SH-SY5Y (cell line): ENCODE results near the gene RTCB.

Experiments used
- GATA2 ChIP-seq: IDR thresholded peaks from 2 replicates; pipeline ENCODE4 v1.6.1; 2011; ENCODE audit warnings: mild to moderate bottlenecking, low read depth, low read length
- GATA3 ChIP-seq: IDR thresholded peaks from 2 replicates; pipeline ENCODE4 v1.6.1; 2011; ENCODE audit warnings: low read depth, mild to moderate bottlenecking, low read length, moderate library complexity

- TF ChIP-seq GATA2: no peak
- TF ChIP-seq GATA3: no peak
Measured at GRCh38 chr22:32444068-32444467, 32.0 kb upstream of the RTCB start.
